ENCODE data around the gene ELMO1. TPM values are rescaled to one million over a fixed set of nuclear protein-coding genes. Genes with fewer than 3 reads are reported as not detected.

ELMO1 gene
- total and polyA plus RNA-seq, 2 experiments from 2014 or later: 9.6 to 10.8 TPM

GRCh38 chr7:37076668-37077067 is 372.0 kb downstream of the ELMO1 start:
- Histone ChIP-seq H3K27ac (no peak overlapping the region), H3K4me3 (no peak overlapping the region), H3K27me3 (no peaks in the 10 kb centered on the region), H3K36me3 (no peaks in the 10 kb centered on the region), H3K9me3 (ENCODE audit: low read depth) (no peaks in the 10 kb centered on the region), H3K4me1 (ENCODE audit: low read depth) (no peaks in the 10 kb centered on the region)
- TF ChIP-seq, protein P1, sequence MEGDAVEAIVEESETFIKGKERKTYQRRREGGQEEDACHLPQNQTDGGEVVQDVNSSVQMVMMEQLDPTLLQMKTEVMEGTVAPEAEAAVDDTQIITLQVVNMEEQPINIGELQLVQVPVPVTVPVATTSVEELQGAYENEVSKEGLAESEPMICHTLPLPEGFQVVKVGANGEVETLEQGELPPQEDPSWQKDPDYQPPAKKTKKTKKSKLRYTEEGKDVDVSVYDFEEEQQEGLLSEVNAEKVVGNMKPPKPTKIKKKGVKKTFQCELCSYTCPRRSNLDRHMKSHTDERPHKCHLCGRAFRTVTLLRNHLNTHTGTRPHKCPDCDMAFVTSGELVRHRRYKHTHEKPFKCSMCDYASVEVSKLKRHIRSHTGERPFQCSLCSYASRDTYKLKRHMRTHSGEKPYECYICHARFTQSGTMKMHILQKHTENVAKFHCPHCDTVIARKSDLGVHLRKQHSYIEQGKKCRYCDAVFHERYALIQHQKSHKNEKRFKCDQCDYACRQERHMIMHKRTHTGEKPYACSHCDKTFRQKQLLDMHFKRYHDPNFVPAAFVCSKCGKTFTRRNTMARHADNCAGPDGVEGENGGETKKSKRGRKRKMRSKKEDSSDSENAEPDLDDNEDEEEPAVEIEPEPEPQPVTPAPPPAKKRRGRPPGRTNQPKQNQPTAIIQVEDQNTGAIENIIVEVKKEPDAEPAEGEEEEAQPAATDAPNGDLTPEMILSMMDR (IDR thresholded peaks at IDR 0.05; ENCODE audit: low read depth, low read length): no peak
- no peak for DNase-seq (ENCODE audit: low read depth in 1 of 2, low spot score in 1 of 2)

GRCh38 chr7:37074370-37074769 is 374.3 kb downstream of the ELMO1 start:
- TF ChIP-seq, protein P1 (IDR thresholded peaks at IDR 0.05; ENCODE audit: low read depth, low read length): no peak
- DNase-seq (ENCODE audit: low read depth in 1 of 2, low spot score in 1 of 2): no peak
- Histone ChIP-seq H3K9me3 (ENCODE audit: low read depth) (no peaks in the 10 kb centered on the region), H3K4me1 (ENCODE audit: low read depth) (no peaks in the 10 kb centered on the region), H3K4me3 (no peak overlapping the region), H3K27ac (no peak overlapping the region), H3K36me3 (no peaks in the 10 kb centered on the region), H3K27me3 (no peaks in the 10 kb centered on the region)

GRCh38 chr7:37071124-37071523 is 377.5 kb downstream of the ELMO1 start:
- TF ChIP-seq, protein P1 (IDR thresholded peaks at IDR 0.05; ENCODE audit: low read depth, low read length): no peak
- Histone ChIP-seq H3K9me3 (ENCODE audit: low read depth) (no peaks in the 10 kb centered on the region), H3K27ac (no peak overlapping the region), H3K36me3 (no peaks in the 10 kb centered on the region), H3K4me3 (no peak overlapping the region), H3K4me1 (ENCODE audit: low read depth) (peaks cover 4% of the 10 kb centered on the region), H3K27me3 (no peaks in the 10 kb centered on the region)
- no peak for DNase-seq (ENCODE audit: low read depth in 1 of 2, low spot score in 1 of 2)

DNA sequence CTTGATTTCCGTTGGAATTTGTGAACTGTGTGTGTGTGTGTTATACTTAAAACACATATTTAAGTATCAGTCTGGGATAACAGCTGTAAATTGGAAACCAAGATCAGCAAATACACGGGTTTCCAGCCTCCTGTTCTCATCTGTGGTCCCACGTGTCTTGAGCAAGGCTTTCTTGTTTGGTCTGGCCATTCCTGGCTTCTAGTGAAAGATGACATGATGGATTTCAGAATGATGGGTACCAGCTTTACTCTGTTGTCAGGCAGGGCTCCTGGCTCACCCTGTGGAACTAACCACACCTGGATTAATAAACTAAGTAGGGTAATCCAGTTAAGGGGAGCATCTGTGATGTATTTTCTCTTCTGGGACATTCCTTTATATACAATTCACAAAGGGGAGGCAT is 378.2 kb downstream of the ELMO1 start:
- no peak for DNase-seq (ENCODE audit: low read depth in 1 of 2, low spot score in 1 of 2)
- H3K36me3 ChIP-seq: no peaks in the 10 kb centered on the region
- no peaks in the 10 kb centered on the region for H3K27me3 ChIP-seq
- H3K27ac ChIP-seq: no peak overlapping the region
- H3K9me3 ChIP-seq (ENCODE audit: low read depth): no peaks in the 10 kb centered on the region
- H3K4me3 ChIP-seq: no peak overlapping the region
- peaks cover 4% of the 10 kb centered on the region for H3K4me1 ChIP-seq (ENCODE audit: low read depth)
- TF ChIP-seq, protein P1 (IDR thresholded peaks at IDR 0.05; ENCODE audit: low read depth, low read length): no peak

DNA sequence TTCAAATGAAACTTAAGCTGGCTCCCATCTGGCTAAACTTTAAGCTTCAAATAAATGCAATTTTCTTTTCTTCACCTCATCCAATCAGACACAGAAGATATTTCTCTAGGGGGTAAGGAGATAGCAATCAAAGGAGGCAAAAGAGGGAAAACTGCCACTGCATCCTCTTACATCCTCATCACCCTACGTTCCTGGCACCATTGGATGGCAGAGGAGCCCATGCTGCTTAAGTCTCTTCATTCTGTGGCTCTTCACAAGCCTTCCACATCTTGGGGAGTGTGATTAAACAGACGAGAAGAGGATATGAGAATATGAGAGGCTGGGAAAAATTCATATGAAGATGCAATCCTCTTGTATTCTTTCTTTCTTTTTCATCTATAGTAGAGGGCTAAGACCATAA is 378.6 kb downstream of the ELMO1 start:
- TF ChIP-seq, protein P1 (IDR thresholded peaks at IDR 0.05; ENCODE audit: low read depth, low read length): no peak
- Histone ChIP-seq H3K4me1 (ENCODE audit: low read depth) (peaks cover 4% of the 10 kb centered on the region), H3K36me3 (no peaks in the 10 kb centered on the region), H3K4me3 (no peak overlapping the region), H3K9me3 (ENCODE audit: low read depth) (no peaks in the 10 kb centered on the region), H3K27ac (no peak overlapping the region), H3K27me3 (no peaks in the 10 kb centered on the region)
- no peak for DNase-seq (ENCODE audit: low read depth in 1 of 2, low spot score in 1 of 2)

- TF ChIP-seq, protein P1 (IDR thresholded peaks at IDR 0.05; ENCODE audit: low read depth, low read length): no peak
- no peaks in the 10 kb centered on the region for H3K9me3 ChIP-seq (ENCODE audit: low read depth)
- H3K4me1 ChIP-seq (ENCODE audit: low read depth): peaks cover 4% of the 10 kb centered on the region
- DNase-seq (ENCODE audit: low read depth in 1 of 2, low spot score in 1 of 2): no peak
- H3K36me3 ChIP-seq: no peaks in the 10 kb centered on the region
- no peak overlapping the region for H3K4me3 ChIP-seq
- H3K27ac ChIP-seq: no peak overlapping the region
- no peaks in the 10 kb centered on the region for H3K27me3 ChIP-seq
Observed at GRCh38 chr7:37069336-37069735, 379.3 kb downstream of the ELMO1 start.
